Fibroblast of peridontal ligament (primary cell): ENCODE results near the gene RASD1.

Experiments used
- DNase-seq: peaks from one replicate; pipeline ENCODE4 v3.0.0-alpha.2; 2010; ENCODE audit errors: extremely low read depth

RASD1 gene, protein sequence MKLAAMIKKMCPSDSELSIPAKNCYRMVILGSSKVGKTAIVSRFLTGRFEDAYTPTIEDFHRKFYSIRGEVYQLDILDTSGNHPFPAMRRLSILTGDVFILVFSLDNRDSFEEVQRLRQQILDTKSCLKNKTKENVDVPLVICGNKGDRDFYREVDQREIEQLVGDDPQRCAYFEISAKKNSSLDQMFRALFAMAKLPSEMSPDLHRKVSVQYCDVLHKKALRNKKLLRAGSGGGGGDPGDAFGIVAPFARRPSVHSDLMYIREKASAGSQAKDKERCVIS

DNA sequence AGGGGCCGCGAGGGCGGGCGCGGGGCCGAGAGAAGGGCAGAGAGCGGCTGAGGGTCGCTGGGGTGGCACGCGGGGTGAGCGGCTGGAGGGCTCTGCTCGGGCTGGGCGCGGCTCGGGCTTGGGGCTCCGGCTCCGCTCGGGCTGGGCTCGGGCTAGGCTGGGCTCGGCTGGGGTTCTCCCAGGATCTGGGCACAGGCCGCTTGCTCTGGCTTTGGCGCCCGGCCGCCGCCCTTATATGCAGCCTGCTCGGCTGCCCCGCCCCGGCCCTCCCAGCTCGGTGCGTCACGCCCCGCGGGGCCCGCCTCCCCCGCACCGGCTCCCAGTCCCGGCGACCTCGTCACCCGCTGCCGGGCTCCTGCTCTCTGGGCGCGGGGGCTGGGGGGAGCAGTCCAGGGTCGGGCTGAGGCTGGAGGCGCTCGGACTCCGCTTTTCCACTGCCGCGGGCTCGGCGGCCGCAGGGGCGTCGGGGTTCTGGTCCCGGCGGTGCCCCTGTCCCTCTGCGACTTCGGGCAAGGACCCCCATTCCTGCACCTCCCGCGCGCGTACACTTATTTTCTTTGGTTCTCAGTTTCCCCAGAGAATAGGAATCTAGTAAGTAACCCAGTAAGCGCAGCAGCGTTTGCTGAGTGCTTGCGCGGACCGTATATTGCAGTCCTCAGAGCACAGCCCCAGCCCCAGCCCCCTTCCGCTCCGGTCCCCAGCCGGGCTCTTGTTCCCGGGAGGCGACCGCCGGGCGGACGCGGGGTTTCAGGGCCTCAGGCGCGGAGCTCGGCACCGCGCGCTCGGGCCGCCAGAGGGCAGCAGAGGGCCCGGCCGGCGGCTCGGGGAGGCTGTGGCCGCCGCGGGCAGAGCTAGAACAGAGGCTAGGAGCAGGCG is at the start of gene RASD1:
Gene RASD1 (minus strand): TSS at position 207 of the 876 bp plus-strand sequence. CDS start 214 bp downstream, outside the sequence.
- peak; percentile 79 for DNase-seq

DNA sequence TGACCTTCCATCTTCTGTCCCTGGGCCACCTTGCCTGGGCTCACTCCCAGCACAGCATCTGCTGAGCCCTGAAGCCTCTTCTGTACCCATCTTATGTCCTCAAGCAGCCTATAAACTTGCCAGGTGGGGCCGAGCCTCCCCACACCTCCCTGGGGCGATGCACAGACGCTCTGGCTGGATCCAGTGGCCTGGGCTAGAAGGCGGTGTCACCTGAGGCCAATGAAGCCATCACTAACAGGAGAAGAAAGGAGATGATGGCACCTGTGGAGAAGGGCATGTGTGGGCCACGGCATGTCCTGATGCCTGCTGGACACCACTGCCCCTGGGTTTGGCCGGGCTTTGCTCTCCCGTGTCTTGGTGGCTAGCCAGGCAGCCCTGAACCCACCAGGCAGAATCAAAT is 49.8 kb upstream of the RASD1 start:
- no peak for DNase-seq

- DNase-seq = peak; percentile 62
Observed at GRCh38 chr17:17545031-17545820, 49.0 kb upstream of the RASD1 start.

DNA sequence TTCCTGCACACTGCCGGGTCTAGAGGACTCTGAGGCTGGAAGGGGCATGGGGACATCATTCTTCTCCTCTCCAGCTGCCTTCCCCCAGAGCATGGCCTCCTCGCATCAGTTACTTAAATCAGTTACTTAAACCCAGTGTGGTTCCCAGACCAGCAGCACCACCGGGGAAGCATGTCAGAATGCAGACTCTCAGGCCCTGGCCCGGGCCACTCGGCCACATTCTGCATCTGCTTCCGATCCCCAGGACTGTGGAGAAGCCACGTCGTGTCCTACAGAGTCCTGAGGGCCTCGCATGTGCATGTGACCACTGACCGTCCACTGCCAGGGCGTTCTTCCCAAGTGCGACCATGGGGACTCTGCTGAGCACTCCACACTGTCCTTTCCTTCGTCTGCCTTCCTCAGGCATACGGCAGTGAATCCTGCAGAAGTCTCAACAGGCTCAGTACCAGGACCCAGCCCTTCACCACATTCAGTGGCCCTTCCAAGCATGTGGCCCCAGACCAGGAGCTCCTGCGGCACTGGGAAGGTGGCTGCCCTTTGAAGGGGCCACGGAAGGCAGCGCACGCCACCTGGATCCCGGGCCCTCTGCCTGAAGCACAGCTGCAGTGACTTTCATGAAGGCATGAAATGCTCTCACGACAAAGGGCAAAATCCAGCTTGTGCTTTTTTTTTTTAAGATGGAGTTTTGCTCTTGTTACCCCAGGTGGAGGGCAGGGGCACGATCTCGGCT is 46.9 kb upstream of the RASD1 start:
- no peak for DNase-seq

GRCh38 chr17:17541640-17542001 is 45.4 kb upstream of the RASD1 start:
- no peak for DNase-seq

DNA sequence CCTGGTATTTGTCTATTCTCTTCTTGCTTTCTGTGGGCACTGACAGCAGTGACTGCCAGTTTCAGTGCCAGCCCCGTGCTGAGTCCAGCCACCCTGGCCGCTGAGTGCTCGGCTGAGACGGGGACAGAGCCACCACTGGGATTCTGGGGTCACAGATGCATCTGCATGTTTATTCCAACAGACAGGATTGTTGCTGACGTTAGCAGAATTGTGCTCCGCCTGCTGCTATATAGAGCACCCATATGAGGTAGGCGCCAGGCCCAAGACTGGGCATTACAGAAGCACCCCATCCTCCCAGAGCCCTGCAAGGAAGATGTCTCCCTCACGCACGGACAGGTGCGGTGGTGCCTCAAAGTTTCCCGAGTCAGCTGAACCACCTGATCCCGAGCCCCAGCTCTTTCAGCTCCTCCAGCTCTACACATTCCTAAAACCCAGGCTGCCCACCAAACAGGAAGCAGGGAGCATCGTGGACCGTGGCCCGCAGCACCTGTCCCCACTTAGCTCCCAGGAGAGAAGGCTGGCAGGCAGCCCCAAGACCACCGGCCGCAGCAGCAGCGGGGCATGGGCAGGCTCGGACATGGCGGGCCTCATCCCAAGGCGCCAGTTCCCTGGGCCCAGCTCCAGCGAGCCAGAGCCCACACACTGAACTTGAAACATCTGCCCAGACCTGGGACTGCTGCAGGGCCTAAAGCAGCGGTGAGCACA is 44.9 kb upstream of the RASD1 start:
- no peak for DNase-seq

DNA sequence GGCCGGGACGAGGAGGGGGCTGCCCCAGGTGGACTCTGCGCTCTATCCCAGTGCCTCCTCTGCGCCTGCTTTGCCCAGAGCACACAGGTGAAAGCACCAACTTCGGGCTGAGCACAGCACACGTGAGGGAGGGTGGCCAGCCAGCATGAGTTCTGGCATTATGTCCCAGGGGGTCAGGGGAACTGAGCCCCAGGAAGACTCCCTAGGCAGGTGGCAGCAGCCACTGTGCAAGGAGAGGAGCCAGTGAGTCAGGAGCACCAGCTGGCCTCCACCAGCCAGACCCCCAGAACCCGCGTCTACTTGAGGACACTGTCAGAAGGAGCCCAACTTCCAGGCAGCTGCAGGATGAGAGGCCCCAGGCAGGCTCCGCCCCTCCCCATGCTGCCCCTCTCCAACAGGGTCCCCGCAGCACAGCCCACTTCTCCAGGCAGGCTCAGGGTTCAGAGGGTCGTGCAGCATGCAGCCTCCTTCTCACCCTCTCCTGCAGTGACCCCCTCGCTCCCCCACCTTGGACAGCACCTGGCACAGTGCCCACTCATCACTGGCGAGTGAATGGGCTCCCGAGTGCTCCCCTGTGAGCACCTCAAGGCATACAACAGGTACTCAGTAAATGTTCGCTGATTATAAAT is 44.2 kb upstream of the RASD1 start:
- no peak for DNase-seq

- DNase-seq = no peak
Observed at GRCh38 chr17:17539591-17539990, 43.4 kb upstream of the RASD1 start.

DNA sequence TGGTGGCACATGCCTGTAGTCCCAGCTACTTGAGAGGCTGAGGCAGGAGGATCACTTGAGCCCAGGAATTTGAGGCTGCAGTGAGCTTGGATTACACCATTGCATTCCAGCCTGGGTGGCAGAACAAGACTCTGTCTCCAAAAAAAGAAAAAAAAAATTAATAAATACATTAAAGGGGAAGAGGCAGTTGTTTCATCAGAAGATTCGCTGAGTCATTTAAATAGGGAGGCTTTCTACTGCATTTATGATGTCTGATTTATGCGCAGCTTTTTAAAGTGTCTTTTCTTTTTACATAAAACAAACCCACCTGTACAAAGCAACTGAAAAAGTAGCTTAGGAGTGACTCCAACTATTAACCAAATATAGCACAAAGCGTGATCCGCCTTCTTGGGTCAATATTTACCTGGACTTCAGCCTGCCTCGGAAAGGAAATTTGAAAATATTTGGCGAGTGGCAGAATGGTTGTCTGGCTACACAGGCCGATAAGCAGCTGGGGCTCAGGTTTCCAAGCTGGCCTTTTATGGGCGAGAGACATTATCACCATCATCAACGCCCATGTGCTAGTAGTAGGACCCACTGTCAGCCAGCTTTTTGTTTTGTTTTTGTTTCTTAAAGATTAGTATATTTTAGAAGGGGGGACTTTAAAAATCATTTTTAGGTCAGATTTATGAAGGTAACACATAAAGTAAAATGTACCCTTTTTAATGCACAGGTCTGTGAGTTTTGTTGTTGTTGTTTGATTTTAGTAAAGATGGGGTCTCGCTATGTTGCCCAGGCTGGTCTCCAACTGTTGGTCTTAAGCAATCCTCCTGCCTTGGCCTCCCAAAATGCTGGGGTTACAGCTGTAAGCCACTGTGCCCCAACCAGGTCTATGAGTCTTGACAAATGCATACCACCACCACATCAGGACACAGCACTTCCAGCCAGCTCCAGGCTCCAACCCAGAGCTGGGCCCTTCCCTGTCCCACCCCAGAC is 42.5 kb upstream of the RASD1 start:
- DNase-seq = no peak

DNA sequence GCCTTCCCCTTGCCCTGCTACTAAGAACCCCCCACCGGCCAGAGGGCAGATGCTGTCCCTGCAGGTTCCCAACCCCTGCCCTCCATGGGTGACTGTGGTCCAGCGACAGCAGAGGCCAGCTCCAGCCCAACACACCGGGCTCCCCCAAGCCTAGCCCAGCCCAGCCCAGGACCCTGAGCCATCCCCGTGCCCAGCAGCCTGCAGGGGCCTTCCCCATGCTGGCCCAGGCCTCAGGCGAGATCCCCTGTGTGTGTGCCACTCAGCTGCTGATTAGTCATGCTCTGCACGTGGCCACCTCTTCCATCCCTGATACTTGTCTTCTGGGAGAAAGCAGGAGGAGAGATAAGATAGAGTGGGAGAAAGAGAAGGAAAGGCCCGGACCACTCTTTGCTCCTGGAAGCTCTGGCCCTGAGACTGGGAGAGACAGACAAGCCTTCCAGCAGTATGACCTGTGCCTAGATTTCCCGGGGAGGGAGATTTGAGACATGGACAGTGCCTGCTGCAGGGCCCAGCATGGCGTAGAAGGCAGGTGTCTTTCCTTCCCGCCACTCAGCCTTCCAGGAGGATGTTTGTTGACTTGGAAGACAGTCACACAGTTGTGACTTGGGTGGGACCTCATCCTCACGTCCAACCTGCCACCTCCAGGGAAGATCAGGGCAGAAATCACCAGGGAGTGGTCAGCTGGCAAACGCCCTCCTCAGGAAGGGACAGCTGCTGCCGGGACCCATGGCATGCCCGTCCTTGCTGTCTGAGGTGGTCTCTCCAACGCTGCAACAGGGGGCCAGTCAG is 41.3 kb upstream of the RASD1 start:
- no peak for DNase-seq

DNA sequence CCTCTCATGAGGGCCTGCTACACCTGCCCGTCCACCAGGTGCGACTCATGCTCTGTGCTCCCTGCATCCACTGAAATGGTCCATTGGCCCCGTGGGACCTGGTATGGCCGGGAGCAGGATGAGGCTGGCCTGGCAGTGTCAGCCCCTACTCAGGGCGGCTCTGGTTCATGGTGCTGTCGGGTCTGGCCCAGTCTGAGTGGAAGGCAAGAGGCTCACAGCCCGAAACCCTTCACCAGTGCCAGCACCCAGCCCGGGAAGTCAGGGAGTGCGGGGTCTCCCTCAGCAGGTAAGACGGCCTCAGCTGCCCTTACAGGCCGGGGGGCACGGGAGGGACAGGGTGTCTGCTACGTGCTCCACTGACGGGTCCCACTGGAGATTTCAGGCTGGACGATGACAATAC is 40.5 kb upstream of the RASD1 start:
- DNase-seq = no peak

- peak; percentile 36 for DNase-seq
Observed at GRCh38 chr17:17535957-17536356, 39.8 kb upstream of the RASD1 start.

GRCh38 chr17:17533901-17534441 is 37.8 kb upstream of the RASD1 start:
- DNase-seq = no peak

DNA sequence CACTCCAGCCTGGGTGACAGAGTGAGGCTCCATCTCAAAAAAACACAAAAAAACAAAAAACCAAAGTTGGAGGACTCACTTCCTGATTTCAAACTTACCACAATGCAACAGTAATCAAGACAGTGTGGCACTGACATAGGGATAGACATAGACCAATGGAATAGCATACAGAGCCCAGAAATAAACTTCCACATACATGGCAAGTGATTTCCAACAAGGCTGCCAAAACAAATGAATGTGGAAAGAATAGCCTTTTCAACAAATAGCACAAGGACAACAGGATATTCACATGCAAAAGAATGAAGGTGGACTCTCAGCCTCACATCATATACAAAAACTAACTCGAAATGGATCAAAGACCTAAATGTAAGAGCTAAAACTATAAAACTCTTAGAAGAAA is 36.8 kb upstream of the RASD1 start:
- DNase-seq = no peak

DNA sequence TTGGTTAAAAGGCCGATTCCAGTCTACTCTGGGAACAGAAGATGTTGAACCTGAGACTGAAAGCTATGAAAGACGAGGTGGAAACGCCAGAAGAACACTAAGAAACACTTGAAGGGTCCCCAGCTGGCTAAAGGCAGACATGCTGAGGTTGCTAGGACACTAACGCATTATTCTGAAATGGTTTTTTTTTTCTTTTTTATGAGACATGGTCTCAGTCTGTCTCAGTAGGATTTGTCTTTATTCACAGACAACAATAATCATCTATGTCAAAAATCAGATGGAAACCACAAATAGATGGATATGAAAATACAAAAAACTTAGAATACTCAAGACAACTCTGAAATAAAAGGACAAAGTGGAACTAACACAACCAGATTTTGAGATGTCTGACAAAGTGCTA is 35.0 kb upstream of the RASD1 start:
- DNase-seq = no peak

- DNase-seq = no peak
Observed at GRCh38 chr17:17528696-17529652, 32.8 kb upstream of the RASD1 start.

- no peak for DNase-seq
Observed at GRCh38 chr17:17527956-17528500, 31.8 kb upstream of the RASD1 start.
